KMS-11 (cell line): ENCODE measurements around the gene NOC3L.

Experiments
- H2AFZ ChIP-seq: fragments of 200-600 bp; sonication (generic); 2 replicates; pipeline ENCODE4 v1.6.1; 2016; ENCODE audit warnings: antibody characterized with exemption, mixed run types, low read depth
- H3K27ac ChIP-seq: fragments of 200-600 bp; sonication (generic); 2 replicates; pipeline ENCODE4 v1.6.1; 2016; ENCODE audit warnings: mild to moderate bottlenecking, mixed run types
- H3K27me3 ChIP-seq: fragments of 200-600 bp; sonication (generic); 2 replicates; pipeline ENCODE4 v1.6.1; 2017; ENCODE audit warnings: mild to moderate bottlenecking, low read depth, mixed run types, moderate library complexity; ENCODE audit not compliant: insufficient read depth
- H3K36me3 ChIP-seq: fragments of 200-600 bp; sonication (generic); 2 replicates; pipeline ENCODE4 v1.6.1; 2017; ENCODE audit warnings: mild to moderate bottlenecking, mixed run types; ENCODE audit not compliant: insufficient read depth
- H3K4me1 ChIP-seq: fragments of 200-600 bp; sonication (generic); 2 replicates; pipeline ENCODE4 v1.6.1; 2016; ENCODE audit warnings: mild to moderate bottlenecking, low read depth, mixed run types; ENCODE audit not compliant: poor library complexity, severe bottlenecking
- H3K4me2 ChIP-seq: fragments of 200-600 bp; sonication (generic); 2 replicates; pipeline ENCODE4 v1.7.0; 2016; ENCODE audit warnings: mild to moderate bottlenecking, mixed run types
- H3K4me3 ChIP-seq: fragments of 200-600 bp; sonication (generic); IDR thresholded peaks from 2 replicates; pipeline ENCODE4 v1.6.1; 2017; ENCODE audit warnings: low read depth, low read length, mixed read lengths; ENCODE audit not compliant: insufficient read depth
- H3K79me2 ChIP-seq: fragments of 200-600 bp; sonication (generic); 2 replicates; pipeline ENCODE4 v1.6.1; 2016; ENCODE audit warnings: low read depth, mixed run types; ENCODE audit not compliant: insufficient read depth
- H3K9ac ChIP-seq: fragments of 200-600 bp; sonication (generic); 2 replicates; pipeline ENCODE4 v1.6.1; 2016; ENCODE audit warnings: mild to moderate bottlenecking, mixed run types
- H4K20me1 ChIP-seq: fragments of 200-600 bp; sonication (generic); 2 replicates; pipeline ENCODE4 v1.6.1; 2016; ENCODE audit warnings: mild to moderate bottlenecking, mixed run types; ENCODE audit not compliant: insufficient read depth
- TF ChIP-seq, protein P1 (sequence below): fragments of 200-600 bp; sonication (generic); conservative IDR thresholded peaks from 2 replicates; pipeline ENCODE4 v1.6.1; 2017; ENCODE audit warnings: low read depth, mild to moderate bottlenecking, antibody characterized with exemption, low read length, moderate library complexity, mixed read lengths

NOC3L gene

GRCh38 chr10:94285271-94285670 is 77.5 kb downstream of the NOC3L start:
- TF ChIP-seq, protein P1, sequence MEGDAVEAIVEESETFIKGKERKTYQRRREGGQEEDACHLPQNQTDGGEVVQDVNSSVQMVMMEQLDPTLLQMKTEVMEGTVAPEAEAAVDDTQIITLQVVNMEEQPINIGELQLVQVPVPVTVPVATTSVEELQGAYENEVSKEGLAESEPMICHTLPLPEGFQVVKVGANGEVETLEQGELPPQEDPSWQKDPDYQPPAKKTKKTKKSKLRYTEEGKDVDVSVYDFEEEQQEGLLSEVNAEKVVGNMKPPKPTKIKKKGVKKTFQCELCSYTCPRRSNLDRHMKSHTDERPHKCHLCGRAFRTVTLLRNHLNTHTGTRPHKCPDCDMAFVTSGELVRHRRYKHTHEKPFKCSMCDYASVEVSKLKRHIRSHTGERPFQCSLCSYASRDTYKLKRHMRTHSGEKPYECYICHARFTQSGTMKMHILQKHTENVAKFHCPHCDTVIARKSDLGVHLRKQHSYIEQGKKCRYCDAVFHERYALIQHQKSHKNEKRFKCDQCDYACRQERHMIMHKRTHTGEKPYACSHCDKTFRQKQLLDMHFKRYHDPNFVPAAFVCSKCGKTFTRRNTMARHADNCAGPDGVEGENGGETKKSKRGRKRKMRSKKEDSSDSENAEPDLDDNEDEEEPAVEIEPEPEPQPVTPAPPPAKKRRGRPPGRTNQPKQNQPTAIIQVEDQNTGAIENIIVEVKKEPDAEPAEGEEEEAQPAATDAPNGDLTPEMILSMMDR = no peak
- no peaks in the 10 kb centered on the region for H3K79me2 ChIP-seq

More at GRCh38 chr10:94285271-94285670, 77.5 kb downstream of the NOC3L start:
- Histone ChIP-seq H3K4me1 (no peaks in the 10 kb centered on the region), H3K27ac (no peak overlapping the region), H3K9ac (no peak overlapping the region), H3K4me3 (no peak overlapping the region), H4K20me1 (no peaks in the 10 kb centered on the region), H3K36me3 (no peaks in the 10 kb centered on the region), H3K4me2 (no peak overlapping the region), H2AFZ (no peak overlapping the region), H3K27me3 (no peaks in the 10 kb centered on the region)
